ENCODE measurements around the gene CCNQ. TPM values are rescaled to one million over a fixed set of nuclear protein-coding genes. Genes with fewer than 3 reads are reported as not detected.

CCNQ gene
- total and polyA plus RNA-seq, 10 of the 15 experiments (the other 5 are each of a cell fraction or from before 2014, with no cell fraction given): 0.45 to 36.2 (median 18.2) TPM

- ChIA-PET RAD21 (ENCODE audit: unreplicated experiment) (no interaction called here), SMC1A (ENCODE audit: uncharacterized antibody, unreplicated experiment) (no interaction called here), POLR2A (no interaction called here), CTCF (interaction anchor here (0.7 kb wide), 1 partner anchor 91 kb away, joined by 3 read pairs; no protein-coding TSS in a partner anchor)
- ATAC-seq (no peak), DNase-seq (ENCODE audit: low read depth, low spot score) (no peak), FAIRE-seq (no peak)
- no peak overlapping the region for H3K4me2 ChIP-seq (ENCODE audit: control insufficient read depth, insufficient read depth)
- no peaks in the 10 kb centered on the region for H3K79me2 ChIP-seq (ENCODE audit: control insufficient read depth, insufficient read depth, low read length)
- 25% methylated on average over 25 of the region's 26 CpGs for WGBS (ENCODE audit: insufficient coverage, insufficient replicate concordance, low lambda C conversion rate, missing lambda C conversion rate)
- H3K27me3 ChIP-seq (replicated peaks in 1 of 2; ENCODE audit: control insufficient read depth in 2 of 2, insufficient read depth in 2 of 2, low read length in 1 of 2): peaks cover 0 to 3% of the 10 kb centered on the region in 2 experiments; a peak in 3 of 4 replicates
- H3K9me3 ChIP-seq (replicated peaks; ENCODE audit: control insufficient read depth, insufficient read depth, low read length): no peaks in the 10 kb centered on the region; the same call in 2 of the 3 replicates
- H3K9ac ChIP-seq (ENCODE audit: control insufficient read depth, insufficient read depth, low read length): no peak overlapping the region
- intact Hi-C loops (cut with micrococcal nuclease; ENCODE audit: unreplicated experiment) (no loop called here), in situ Hi-C loops (cut with MboI) (no loop called here)
- no TSS peak for BruUV-seq (replicated peaks)
- H3K4me3 ChIP-seq: no peak overlapping the region
- no peak overlapping the region for H2AFZ ChIP-seq (ENCODE audit: control insufficient read depth, low read depth, low read length)
- no peaks in the 10 kb centered on the region for H3K36me3 ChIP-seq (ENCODE audit: control insufficient read depth in 2 of 2, insufficient read depth in 2 of 2, low read length in 1 of 2)
- no peaks in the 10 kb centered on the region for H3K4me1 ChIP-seq (ENCODE audit: control insufficient read depth, insufficient read depth, low read length)
- no peak overlapping the region for H3K27ac ChIP-seq (ENCODE audit: control insufficient read depth, insufficient read depth)
- H4K20me1 ChIP-seq (ENCODE audit: control insufficient read depth, insufficient read depth): no peaks in the 10 kb centered on the region
- TF ChIP-seq POU2F2 (IDR thresholded peaks at IDR 0.05; ENCODE audit: borderline replicate concordance, low read depth, low read length) (no peak), MAX (IDR thresholded peaks at IDR 0.05; ENCODE audit: low read depth, low read length) (no peak), ZSCAN29 (IDR thresholded peaks at IDR 0.05) (no peak), HDGF (IDR thresholded peaks at IDR 0.05) (no peak), POLR2A (IDR thresholded peaks at IDR 0.05; ENCODE audit: low read depth, low read length) (no peak), SPI1 (IDR thresholded peaks at IDR 0.05; ENCODE audit: borderline replicate concordance, insufficient read depth, low read depth, low read length) (no peak), GABPA (IDR thresholded peaks at IDR 0.05; ENCODE audit: low read depth) (no peak), MTA2 (IDR thresholded peaks at IDR 0.05; ENCODE audit: low read depth) (no peak), NKRF (conservative IDR thresholded peaks at IDR 0.05) (no peak), CHD4 (IDR thresholded peaks at IDR 0.05) (no peak), RUNX3 (IDR thresholded peaks at IDR 0.05; ENCODE audit: low read length) (no peak), CREM (IDR thresholded peaks at IDR 0.05; ENCODE audit: low read depth) (no peak), ZNF622 (IDR thresholded peaks at IDR 0.05) (no peak), MLLT1 (IDR thresholded peaks at IDR 0.05) (no peak), CUX1 (IDR thresholded peaks at IDR 0.05; ENCODE audit: insufficient replicate concordance, low read depth, low read length) (no peak)
These were observed 42.0 kb upstream of the CCNQ start for GRCh38 chrX:153640736-153641575.

Measured in GM12878 (cell line).